Right lobe of liver (tissue), 6 donors: ENCODE results near the gene C4BPB. TPM values are rescaled to one million over a fixed set of nuclear protein-coding genes. Genes with fewer than 3 reads are reported as not detected.

Experiments
- ATAC-seq, 4 donors: fragments of 200-7000 bp; cut with Tn5 transposase; one replicate each; pipeline ENCODE4 v1.9.1; 2020; ENCODE audit warnings: mild to moderate bottlenecking in 4 of 4, moderate library complexity in 4 of 4
- DNase-seq, 3 donors: peaks; one replicate each; pipeline ENCODE4 v3.0.0-alpha.2; 2020
- H3K27ac ChIP-seq, 3 donors: fragments of 200-600 bp; one replicate each; pipeline ENCODE4 v1.8.0; 2022
- H3K27me3 ChIP-seq, 2 donors: fragments of 200-600 bp; one replicate each; pipeline ENCODE4 v1.8.0; 2022
- H3K36me3 ChIP-seq, 4 donors: fragments of 200-600 bp; sonication (generic) in 1 of 4; one replicate each; pipeline versions ENCODE4 v1.5.1 to v1.8.0; 2017 to 2022; ENCODE audit warnings: control low read depth in 1 of 4
- H3K4me1 ChIP-seq, 4 donors: fragments of 200-600 bp; sonication (generic) in 1 of 4; one replicate each; pipeline versions ENCODE4 v1.5.1 to v1.8.0; 2017 to 2022; ENCODE audit warnings: control low read depth in 1 of 4
- H3K4me3 ChIP-seq, 3 donors: fragments of 200-600 bp; one replicate each; pipeline ENCODE4 v1.8.0; 2022
- H3K9me3 ChIP-seq, 4 donors: fragments of 200-600 bp; sonication (generic) in 1 of 4; one replicate each; pipeline versions ENCODE4 v1.5.1 to v1.8.0; 2017 to 2022; ENCODE audit warnings: control low read depth in 1 of 4
- POLR2A ChIP-seq: fragments of 450-650 bp; IDR thresholded peaks from one replicate; pipeline ENCODE4 v1.6.1; 2017; ENCODE audit warnings: antibody characterized with exemption, mild to moderate bottlenecking
- WGBS: methylation state at CpG from one replicate; pipeline ENCODE4 v1.1.6; 2018; ENCODE audit warnings: low coverage, low lambda C conversion rate; ENCODE audit not compliant: insufficient coverage; ENCODE audit errors: missing lambda C conversion rate; 5-methylcytosine and 5-hydroxymethylcytosine counted together
- intact Hi-C, 2 donors: fragments of 100-400 bp; cut with DNase I; formaldehyde crosslinking; loops; one replicate each; pipeline versions ENCODE4 v1.11.2 to v1.14.1; 2022
- total RNA-seq, 6 experiments: library from RNA; depleted of rRNA in 2 of 6; stranded (reverse); fragments of >200 nt in 2 of 6; fragmentation: NEBNext Ultra II Directional in 3 of 6; extraction: Animal tissue kit (Norgen Biotek cat#: 25700) in 3 of 6; gene quantifications; one replicate each; pipeline versions ENCODE4 v1.1.0 to v1.2.4, GENCODE V29; 2016 to 2023
- TF ChIP-seq, protein P1 (sequence below), 4 donors: fragments of 200-600 bp in 3 of 4; fragments of 450-650 bp in 1 of 4; IDR thresholded peaks; one replicate each; pipeline versions ENCODE4 v1.5.1 to v1.8.0; 2016 to 2022; ENCODE audit warnings: antibody characterized with exemption in 4 of 4, mild to moderate bottlenecking in 2 of 4
- donor health status: DM: no; HTN: yes; CAD: no.
- donor health status: DM: no; HTN: no; CAD: no.
- donor health status: DM: no; HTN: no; CAD: no.
- donor health status: DM: no; HTN: yes; CAD: no.
- donor health status: DM: no; HTN: yes; CAD: no.

Gene C4BPB
- total RNA-seq, 6 experiments from 2014 or later, result 156 to 328 (median 226) TPM

DNA sequence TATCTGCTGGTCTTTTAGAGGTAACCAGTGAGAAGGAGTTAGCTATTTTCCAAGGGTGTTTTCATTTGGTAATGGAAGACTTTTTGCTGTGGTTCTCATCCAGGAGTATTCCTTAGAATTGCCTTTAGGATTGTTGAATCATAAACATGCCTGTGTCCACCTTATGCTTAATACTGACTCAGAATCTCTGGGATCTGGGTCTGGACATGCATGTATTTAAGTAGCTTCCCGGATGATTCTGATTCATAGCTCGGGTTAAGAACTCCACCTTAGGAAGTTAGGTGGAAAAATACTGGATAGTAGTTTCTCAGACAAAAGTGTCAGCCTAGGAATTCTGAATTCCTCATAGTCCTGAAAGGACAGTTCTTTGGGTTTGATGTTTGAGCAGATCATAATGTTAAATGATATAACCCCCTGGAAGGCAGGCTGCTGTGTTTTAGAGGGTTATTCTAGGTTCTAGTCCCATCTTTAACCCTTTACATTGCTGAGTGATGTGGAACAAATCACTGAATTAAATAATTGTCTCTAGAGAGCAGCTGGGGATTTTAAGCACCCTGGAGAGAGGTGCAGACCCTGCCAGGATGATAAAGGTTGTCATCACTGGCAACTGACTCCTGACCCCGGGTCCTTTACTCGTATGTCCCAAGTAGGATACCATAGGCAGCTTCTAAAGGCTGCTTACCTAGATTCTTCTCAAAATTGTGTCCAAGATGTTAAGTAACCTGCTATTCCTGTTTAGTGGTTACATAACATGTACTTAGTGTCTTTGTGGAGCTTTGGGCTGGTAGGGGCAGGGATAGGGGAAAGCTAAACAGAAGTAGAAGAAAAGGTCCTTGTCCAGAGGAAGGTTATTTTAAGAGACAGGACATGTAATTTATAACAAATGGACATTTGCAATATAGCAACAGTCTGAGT, 14.5 kb upstream of the C4BPB start:
- ATAC-seq, result no peak
- no peak for TF ChIP-seq POLR2A
- TF ChIP-seq, protein P1, sequence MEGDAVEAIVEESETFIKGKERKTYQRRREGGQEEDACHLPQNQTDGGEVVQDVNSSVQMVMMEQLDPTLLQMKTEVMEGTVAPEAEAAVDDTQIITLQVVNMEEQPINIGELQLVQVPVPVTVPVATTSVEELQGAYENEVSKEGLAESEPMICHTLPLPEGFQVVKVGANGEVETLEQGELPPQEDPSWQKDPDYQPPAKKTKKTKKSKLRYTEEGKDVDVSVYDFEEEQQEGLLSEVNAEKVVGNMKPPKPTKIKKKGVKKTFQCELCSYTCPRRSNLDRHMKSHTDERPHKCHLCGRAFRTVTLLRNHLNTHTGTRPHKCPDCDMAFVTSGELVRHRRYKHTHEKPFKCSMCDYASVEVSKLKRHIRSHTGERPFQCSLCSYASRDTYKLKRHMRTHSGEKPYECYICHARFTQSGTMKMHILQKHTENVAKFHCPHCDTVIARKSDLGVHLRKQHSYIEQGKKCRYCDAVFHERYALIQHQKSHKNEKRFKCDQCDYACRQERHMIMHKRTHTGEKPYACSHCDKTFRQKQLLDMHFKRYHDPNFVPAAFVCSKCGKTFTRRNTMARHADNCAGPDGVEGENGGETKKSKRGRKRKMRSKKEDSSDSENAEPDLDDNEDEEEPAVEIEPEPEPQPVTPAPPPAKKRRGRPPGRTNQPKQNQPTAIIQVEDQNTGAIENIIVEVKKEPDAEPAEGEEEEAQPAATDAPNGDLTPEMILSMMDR (IDR thresholded peaks at IDR 0.05), result no peak
- intact Hi-C loops, result no loop called here
- no peak overlapping the region for H3K4me3 ChIP-seq
- no peaks in the 10 kb centered on the region for H3K9me3 ChIP-seq
- no peak overlapping the region for H3K27ac ChIP-seq
- H3K36me3 ChIP-seq, result peaks cover 0 to 6% (median under 1%) of the 10 kb centered on the region in 4 donors
- 58% methylated on average over 4 of the region's 4 CpGs for WGBS
- no peak for DNase-seq
- H3K27me3 ChIP-seq, result no peaks in the 10 kb centered on the region
- H3K4me1 ChIP-seq, result peaks cover 0 to 11% (median 0%) of the 10 kb centered on the region in 4 donors

DNA sequence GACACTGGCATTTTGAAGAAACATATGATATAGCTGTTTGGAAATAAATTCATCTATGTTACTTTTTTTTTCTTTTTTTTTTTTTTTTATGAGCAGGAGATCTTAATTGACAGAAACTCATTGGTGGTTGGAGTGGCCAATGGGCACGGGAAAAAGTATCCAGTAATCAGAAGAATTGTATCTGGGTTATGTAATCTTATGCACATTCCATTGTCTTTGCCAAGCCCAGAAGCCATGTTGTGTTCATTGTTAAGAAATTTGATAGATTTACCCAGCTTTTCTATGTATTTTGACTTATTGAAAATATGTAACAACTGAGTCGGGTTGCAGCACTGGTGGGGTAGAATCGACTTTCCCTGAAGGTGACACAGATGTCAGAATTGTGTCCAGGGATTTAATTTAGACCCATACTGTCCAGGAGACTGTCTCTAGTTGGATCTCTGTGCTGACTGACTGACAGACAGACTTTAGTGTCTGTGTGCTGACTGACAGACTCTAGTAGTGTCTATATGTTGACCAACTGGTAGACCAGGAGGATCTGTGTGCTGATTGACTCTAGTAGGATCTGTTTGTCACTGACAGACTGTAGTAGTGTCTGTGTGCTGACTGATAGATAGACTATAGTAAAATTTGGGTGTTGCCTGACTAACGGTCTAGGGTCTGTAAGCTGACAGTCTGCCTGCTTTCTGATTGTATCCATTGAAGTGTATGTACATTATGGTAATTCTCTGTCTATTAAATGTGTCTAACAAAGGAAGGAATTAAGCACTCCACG, 12.3 kb upstream of the C4BPB start:
- peaks cover 0 to 2% (median 0%) of the 10 kb centered on the region in 4 donors for H3K36me3 ChIP-seq
- WGBS, result 54% methylated on average over 4 of the region's 5 CpGs
- no peak for ATAC-seq
- DNase-seq, result no peak
- H3K4me1 ChIP-seq, result peaks cover 0 to 12% (median under 1%) of the 10 kb centered on the region in 4 donors
- TF ChIP-seq POLR2A, result no peak
- TF ChIP-seq, protein P1 (IDR thresholded peaks at IDR 0.05), result no peak
- H3K27ac ChIP-seq, result no peak overlapping the region
- no peaks in the 10 kb centered on the region for H3K27me3 ChIP-seq
- no peak overlapping the region for H3K4me3 ChIP-seq
- H3K9me3 ChIP-seq, result no peaks in the 10 kb centered on the region
- intact Hi-C loops, result no loop called here

DNA sequence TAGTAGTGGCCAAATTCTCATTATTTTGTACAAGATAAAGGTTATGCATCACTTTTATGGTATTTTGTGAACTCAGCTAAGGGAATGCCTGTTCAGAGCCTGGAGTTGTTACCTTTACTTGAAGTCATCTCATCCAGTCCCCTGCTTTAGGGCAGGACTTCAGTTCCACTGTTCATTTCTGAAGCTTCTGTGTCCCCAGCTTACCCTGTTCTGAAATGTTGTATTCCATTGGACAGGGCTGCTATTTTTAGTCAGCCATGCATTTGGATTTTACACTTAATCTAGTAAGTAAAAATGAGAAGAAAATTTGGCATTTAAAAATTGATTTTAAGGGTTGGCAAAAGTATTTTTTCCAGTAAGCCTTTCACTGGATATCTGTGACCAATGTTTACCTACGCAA, 11.6 kb upstream of the C4BPB start:
- WGBS, result 94% methylated on average over 1 of the region's 1 CpG
- no peak for ATAC-seq
- no peak overlapping the region for H3K27ac ChIP-seq

More for the DNA sequence above, 11.6 kb upstream of the C4BPB start:
- no peak overlapping the region for H3K4me3 ChIP-seq
- H3K27me3 ChIP-seq, result no peaks in the 10 kb centered on the region
- intact Hi-C loops, result no loop called here
- peaks cover 0 to 19% (median 2%) of the 10 kb centered on the region in 4 donors for H3K4me1 ChIP-seq
- no peaks in the 10 kb centered on the region for H3K36me3 ChIP-seq
- TF ChIP-seq, protein P1 (IDR thresholded peaks at IDR 0.05), result no peak
- no peak for TF ChIP-seq POLR2A
- no peaks in the 10 kb centered on the region for H3K9me3 ChIP-seq
- no peak for DNase-seq
